ENCODE data around the gene COPS3.

Gene COPS3

GRCh38 chr17:17324616-17325015 lies 43.6 kb upstream of the COPS3 start:
- TF ChIP-seq CTCF (IDR thresholded peaks at IDR 0.05), result no peak
- no peaks in the 10 kb centered on the region for H3K27me3 ChIP-seq
- H3K9me3 ChIP-seq, result no peaks in the 10 kb centered on the region
- no peaks in the 10 kb centered on the region for H3K4me1 ChIP-seq (ENCODE audit: control insufficient read depth in 1 of 2, insufficient read depth in 1 of 2, low read depth in 1 of 2, low read length in 1 of 2)
- no peak overlapping the region for H3K4me3 ChIP-seq (ENCODE audit: low read depth in 1 of 2, low read length in 1 of 2)
- H3K36me3 ChIP-seq, result no peaks in the 10 kb centered on the region
- no peak overlapping the region for H3K27ac ChIP-seq

- H3K4me3 ChIP-seq (ENCODE audit: low read depth in 1 of 2, low read length in 1 of 2), result no peak overlapping the region
- no peak for TF ChIP-seq CTCF (IDR thresholded peaks at IDR 0.05)
- H3K9me3 ChIP-seq, result no peaks in the 10 kb centered on the region
- H3K4me1 ChIP-seq (ENCODE audit: control insufficient read depth in 1 of 2, insufficient read depth in 1 of 2, low read depth in 1 of 2, low read length in 1 of 2), result no peaks in the 10 kb centered on the region
- H3K27me3 ChIP-seq, result no peaks in the 10 kb centered on the region
- H3K36me3 ChIP-seq, result no peaks in the 10 kb centered on the region
- H3K27ac ChIP-seq, result no peak overlapping the region
These were observed 41.8 kb upstream of the COPS3 start for GRCh38 chr17:17322516-17323510.

DNA sequence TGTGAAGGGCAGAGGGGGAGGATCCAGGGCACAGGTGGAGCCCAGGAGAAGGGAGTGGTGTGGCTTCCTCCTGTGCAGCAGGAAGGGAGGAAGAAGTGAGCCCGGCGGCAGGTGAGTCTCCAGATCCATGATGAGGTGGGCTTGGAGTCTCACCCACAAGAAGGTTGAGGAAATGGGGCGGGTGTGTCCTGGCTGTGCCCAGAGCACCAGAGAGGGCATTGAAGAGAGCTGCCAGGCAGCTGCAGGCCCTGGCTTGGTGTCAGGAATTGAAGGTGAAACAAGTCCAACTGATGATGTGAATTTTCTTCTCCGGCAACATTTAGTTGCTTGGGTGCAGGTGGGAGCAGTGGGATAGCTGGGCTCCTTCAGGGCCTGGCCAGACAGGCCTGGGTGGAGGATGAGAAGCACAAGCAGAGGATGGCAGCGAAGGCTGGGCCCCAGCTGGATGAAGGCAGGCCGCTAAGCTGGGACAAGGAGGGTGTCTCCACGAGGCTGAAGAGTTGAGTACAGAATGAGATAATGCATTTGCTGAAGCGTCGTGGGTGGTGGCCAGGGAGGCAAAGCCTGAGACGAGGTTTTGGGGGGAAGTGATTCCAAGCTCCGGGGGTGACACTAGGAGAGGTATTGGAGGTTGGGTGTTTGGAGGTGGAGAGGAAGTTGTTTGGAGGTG lies 40.4 kb upstream of the COPS3 start:
- Histone ChIP-seq H3K36me3 (no peaks in the 10 kb centered on the region), H3K4me3 (ENCODE audit: low read depth in 1 of 2, low read length in 1 of 2) (no peak overlapping the region), H3K4me1 (ENCODE audit: control insufficient read depth in 1 of 2, insufficient read depth in 1 of 2, low read depth in 1 of 2, low read length in 1 of 2) (no peaks in the 10 kb centered on the region), H3K27ac (no peak overlapping the region), H3K9me3 (no peaks in the 10 kb centered on the region), H3K27me3 (no peaks in the 10 kb centered on the region)
- TF ChIP-seq CTCF (IDR thresholded peaks at IDR 0.05), result no peak

DNA sequence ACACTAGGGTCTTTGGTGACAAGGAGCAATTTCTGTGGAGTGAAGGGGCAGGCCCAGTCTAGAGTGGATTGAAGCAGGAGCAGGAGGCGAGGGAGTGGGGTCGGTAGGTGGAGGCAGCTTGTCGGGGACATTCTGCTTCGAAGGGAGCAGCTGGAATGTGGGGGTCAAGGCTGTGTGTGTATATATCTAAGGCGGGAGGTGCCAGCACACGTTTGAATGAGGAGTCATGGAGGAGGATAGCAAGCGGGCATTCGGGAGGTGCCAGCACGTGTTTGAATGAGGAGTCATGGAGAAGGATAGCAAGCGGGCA lies 39.8 kb upstream of the COPS3 start:
- Histone ChIP-seq H3K4me3 (ENCODE audit: low read depth in 1 of 2, low read length in 1 of 2) (no peak overlapping the region), H3K4me1 (ENCODE audit: control insufficient read depth in 1 of 2, insufficient read depth in 1 of 2, low read depth in 1 of 2, low read length in 1 of 2) (no peaks in the 10 kb centered on the region), H3K27ac (no peak overlapping the region), H3K27me3 (no peaks in the 10 kb centered on the region), H3K36me3 (no peaks in the 10 kb centered on the region), H3K9me3 (no peaks in the 10 kb centered on the region)
- TF ChIP-seq CTCF (IDR thresholded peaks at IDR 0.05), result no peak

GRCh38 chr17:17320188-17320910 lies 39.3 kb upstream of the COPS3 start:
- Histone ChIP-seq H3K36me3 (no peaks in the 10 kb centered on the region), H3K4me3 (ENCODE audit: low read depth in 1 of 2, low read length in 1 of 2) (no peak overlapping the region), H3K27ac (no peak overlapping the region), H3K9me3 (no peaks in the 10 kb centered on the region), H3K4me1 (ENCODE audit: control insufficient read depth in 1 of 2, insufficient read depth in 1 of 2, low read depth in 1 of 2, low read length in 1 of 2) (no peaks in the 10 kb centered on the region), H3K27me3 (no peaks in the 10 kb centered on the region)
- no peak for TF ChIP-seq CTCF (IDR thresholded peaks at IDR 0.05)
